ENCODE measurements around the gene LIN54. TPM values are rescaled to one million over a fixed set of nuclear protein-coding genes. Genes with fewer than 3 reads are reported as not detected.

LIN54 gene
- total RNA-seq, 1 donor from 2014 or later = 5.0 TPM

DNA sequence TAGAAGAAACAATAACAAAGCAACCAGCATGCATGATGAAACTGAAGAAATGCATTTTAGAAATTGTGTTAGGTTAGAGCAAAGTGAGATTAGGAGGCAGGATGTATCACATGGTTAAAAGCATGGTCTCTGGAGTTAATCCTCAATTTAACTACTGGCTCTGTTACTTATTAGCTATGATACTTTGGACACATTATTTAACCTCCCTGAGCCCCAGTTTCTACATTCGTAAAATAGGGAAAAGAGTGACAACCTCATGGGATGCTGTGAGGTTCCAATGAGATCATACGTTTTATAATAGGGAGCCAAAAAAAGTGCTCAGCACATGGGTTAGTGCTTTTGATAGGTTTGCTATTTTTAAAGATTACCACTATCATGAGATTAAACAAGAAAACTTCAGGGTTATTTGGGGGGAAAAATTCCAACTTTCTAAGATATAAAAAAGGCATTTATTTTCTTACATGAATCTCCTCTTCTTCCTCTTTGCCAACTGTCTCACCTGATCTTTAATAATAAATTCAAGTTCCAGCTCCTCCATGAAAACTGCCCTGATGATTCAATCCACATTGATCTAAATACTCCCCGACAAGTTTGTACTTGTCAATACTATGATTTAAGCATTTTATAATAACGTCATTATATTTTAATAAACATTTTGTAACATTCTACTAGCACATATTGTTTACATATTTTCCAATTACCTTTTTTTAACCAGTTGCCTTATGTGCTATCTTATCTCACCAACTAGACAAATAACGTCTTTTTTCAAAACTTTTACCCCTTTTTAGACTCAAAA lies 124.3 kb downstream of the LIN54 start:
- no peak for DNase-seq (ENCODE audit: low read depth)
- Histone ChIP-seq H3K27me3 (ENCODE audit: control insufficient read depth, insufficient read depth, low read length) (no peaks in the 10 kb centered on the region), H3K36me3 (ENCODE audit: control insufficient read depth, insufficient read depth, low read length) (no peaks in the 10 kb centered on the region), H3K4me3 (ENCODE audit: low read depth, low read length) (no peak overlapping the region)
- TF ChIP-seq, protein P1, sequence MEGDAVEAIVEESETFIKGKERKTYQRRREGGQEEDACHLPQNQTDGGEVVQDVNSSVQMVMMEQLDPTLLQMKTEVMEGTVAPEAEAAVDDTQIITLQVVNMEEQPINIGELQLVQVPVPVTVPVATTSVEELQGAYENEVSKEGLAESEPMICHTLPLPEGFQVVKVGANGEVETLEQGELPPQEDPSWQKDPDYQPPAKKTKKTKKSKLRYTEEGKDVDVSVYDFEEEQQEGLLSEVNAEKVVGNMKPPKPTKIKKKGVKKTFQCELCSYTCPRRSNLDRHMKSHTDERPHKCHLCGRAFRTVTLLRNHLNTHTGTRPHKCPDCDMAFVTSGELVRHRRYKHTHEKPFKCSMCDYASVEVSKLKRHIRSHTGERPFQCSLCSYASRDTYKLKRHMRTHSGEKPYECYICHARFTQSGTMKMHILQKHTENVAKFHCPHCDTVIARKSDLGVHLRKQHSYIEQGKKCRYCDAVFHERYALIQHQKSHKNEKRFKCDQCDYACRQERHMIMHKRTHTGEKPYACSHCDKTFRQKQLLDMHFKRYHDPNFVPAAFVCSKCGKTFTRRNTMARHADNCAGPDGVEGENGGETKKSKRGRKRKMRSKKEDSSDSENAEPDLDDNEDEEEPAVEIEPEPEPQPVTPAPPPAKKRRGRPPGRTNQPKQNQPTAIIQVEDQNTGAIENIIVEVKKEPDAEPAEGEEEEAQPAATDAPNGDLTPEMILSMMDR (IDR thresholded peaks at IDR 0.05; ENCODE audit: insufficient read depth, low read length, poor library complexity, severe bottlenecking) = no peak

DNA sequence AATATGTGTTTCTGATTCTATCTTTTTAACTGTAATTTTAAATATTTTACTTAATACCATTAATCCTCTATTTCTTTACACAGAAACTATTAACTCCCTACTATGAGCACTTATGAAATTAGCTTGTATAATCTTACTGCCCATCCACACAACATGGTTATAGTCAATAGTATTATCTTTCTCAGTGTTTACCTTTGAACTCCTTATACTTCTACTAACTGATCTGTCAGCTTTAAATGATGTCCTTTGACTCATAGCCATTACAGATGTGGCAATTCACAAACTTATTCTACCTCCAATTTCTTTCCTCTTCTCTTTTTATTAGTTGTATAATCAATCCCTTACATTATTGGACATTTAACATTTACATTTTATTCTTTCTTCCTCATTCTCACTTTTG lies 125.2 kb downstream of the LIN54 start:
- H3K36me3 ChIP-seq (ENCODE audit: control insufficient read depth, insufficient read depth, low read length) = no peaks in the 10 kb centered on the region
- TF ChIP-seq, protein P1 (IDR thresholded peaks at IDR 0.05; ENCODE audit: insufficient read depth, low read length, poor library complexity, severe bottlenecking) = no peak
- DNase-seq (ENCODE audit: low read depth) = no peak
- no peaks in the 10 kb centered on the region for H3K27me3 ChIP-seq (ENCODE audit: control insufficient read depth, insufficient read depth, low read length)
- no peak overlapping the region for H3K4me3 ChIP-seq (ENCODE audit: low read depth, low read length)

Other genes starting within 250 kb of the LIN54 start
- 17.9 and 22.1 TPM in 2 replicates for gene SCD5, start 212.0 kb downstream of the LIN54 start, total RNA-seq
- 159 and 178 TPM in 2 replicates for gene SEC31A, start 119.7 kb downstream of the LIN54 start, total RNA-seq
- gene THAP9, start 110.1 kb downstream of the LIN54 start, total RNA-seq = 3.6 and 4.7 TPM in 2 replicates
- gene COPS4, start 24.4 kb upstream of the LIN54 start, total RNA-seq = 27.6 and 39.5 TPM in 2 replicates
- gene PLAC8, start 103.9 kb upstream of the LIN54 start, total RNA-seq = 0.21 TPM in 1 of 2 replicates, not detected in the other